GM18502 (cell line): ENCODE measurements around the gene TNIP1.

ENCODE experiments used
- ATAC-seq: cut with Tn5 transposase; IDR thresholded peaks from one replicate; pipeline ENCODE4 v1.9.1; 2021; ENCODE audit warnings: mild to moderate bottlenecking; ENCODE audit not compliant: unreplicated experiment, poor library complexity

Gene TNIP1

GRCh38 chr5:151085517-151086041 is 4.7 kb upstream of the TNIP1 start:
- ATAC-seq, result peak; percentile 19

GRCh38 chr5:151084363-151084762 is 3.5 kb upstream of the TNIP1 start:
- no peak for ATAC-seq

- no peak for ATAC-seq
Observed at GRCh38 chr5:151083081-151083676, 2.3 kb upstream of the TNIP1 start.

- no peak for ATAC-seq
Observed at GRCh38 chr5:151082282-151082902, 1.6 kb upstream of the TNIP1 start.

GRCh38 chr5:151081431-151082281 is 822 bp upstream of the TNIP1 start:
- ATAC-seq, result no peak

GRCh38 chr5:151079838-151080612 is 809 bp downstream of the TNIP1 start:
- ATAC-seq, result no peak

GRCh38 chr5:151078490-151079262 is 2.2 kb downstream of the TNIP1 start:
- peak; percentile 57 for ATAC-seq

- ATAC-seq, result no peak
Observed at GRCh38 chr5:151077967-151078366, 2.9 kb downstream of the TNIP1 start.

- ATAC-seq, result no peak
Observed at GRCh38 chr5:151077419-151077818, 3.4 kb downstream of the TNIP1 start.

GRCh38 chr5:151076616-151077015 is 4.2 kb downstream of the TNIP1 start:
- no peak for ATAC-seq

GRCh38 chr5:151075698-151076331 is 5.0 kb downstream of the TNIP1 start:
- ATAC-seq, result no peak

GRCh38 chr5:151074557-151074956 is 6.3 kb downstream of the TNIP1 start:
- no peak for ATAC-seq

- ATAC-seq, result no peak
Observed at GRCh38 chr5:151073280-151073679, 7.6 kb downstream of the TNIP1 start.

GRCh38 chr5:151072630-151073025 is 8.2 kb downstream of the TNIP1 start:
- ATAC-seq, result no peak

GRCh38 chr5:151071848-151072629 is 8.8 kb downstream of the TNIP1 start:
- ATAC-seq, result no peak

GRCh38 chr5:151071021-151071420 is 9.8 kb downstream of the TNIP1 start:
- no peak for ATAC-seq

GRCh38 chr5:151070449-151070848 is 10.4 kb downstream of the TNIP1 start:
- ATAC-seq, result no peak

GRCh38 chr5:151068433-151069197 is 12.2 kb downstream of the TNIP1 start:
- ATAC-seq, result peak; percentile 64
